ENCODE results near the gene USP4. TPM values are rescaled to one million over a fixed set of nuclear protein-coding genes. Genes with fewer than 3 reads are reported as not detected.

The USP4 gene
- total RNA-seq, 2 experiments from 2014 or later = 94.3 to 95.2 TPM

DNA sequence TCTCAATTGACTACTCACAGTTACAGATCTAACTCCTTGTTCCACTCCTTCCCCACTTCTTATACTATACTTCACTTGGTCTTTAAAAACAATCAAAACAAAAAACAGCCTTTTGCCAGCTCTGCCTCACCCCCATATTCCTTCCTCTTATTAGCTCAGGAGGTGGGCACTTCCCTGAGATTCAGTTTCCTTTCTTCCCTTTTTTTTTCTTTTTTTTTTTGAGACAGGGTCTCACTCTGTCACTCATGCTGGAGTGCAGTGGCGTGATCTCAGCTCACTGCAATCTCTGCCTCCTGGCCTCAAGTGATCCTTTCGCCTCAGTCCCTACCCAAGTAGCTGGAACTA, 69.7 kb downstream of the USP4 start:
- TF ChIP-seq, protein P1, sequence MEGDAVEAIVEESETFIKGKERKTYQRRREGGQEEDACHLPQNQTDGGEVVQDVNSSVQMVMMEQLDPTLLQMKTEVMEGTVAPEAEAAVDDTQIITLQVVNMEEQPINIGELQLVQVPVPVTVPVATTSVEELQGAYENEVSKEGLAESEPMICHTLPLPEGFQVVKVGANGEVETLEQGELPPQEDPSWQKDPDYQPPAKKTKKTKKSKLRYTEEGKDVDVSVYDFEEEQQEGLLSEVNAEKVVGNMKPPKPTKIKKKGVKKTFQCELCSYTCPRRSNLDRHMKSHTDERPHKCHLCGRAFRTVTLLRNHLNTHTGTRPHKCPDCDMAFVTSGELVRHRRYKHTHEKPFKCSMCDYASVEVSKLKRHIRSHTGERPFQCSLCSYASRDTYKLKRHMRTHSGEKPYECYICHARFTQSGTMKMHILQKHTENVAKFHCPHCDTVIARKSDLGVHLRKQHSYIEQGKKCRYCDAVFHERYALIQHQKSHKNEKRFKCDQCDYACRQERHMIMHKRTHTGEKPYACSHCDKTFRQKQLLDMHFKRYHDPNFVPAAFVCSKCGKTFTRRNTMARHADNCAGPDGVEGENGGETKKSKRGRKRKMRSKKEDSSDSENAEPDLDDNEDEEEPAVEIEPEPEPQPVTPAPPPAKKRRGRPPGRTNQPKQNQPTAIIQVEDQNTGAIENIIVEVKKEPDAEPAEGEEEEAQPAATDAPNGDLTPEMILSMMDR (IDR thresholded peaks at IDR 0.05) = no peak
- Histone ChIP-seq H3K9me3 (ENCODE audit: control insufficient read depth in 1 of 2, insufficient read depth in 1 of 2, low read length in 2 of 2) (no peaks in the 10 kb centered on the region), H3K27ac (ENCODE audit: low read depth in 1 of 2, low read length in 2 of 2) (no peak overlapping the region), H3K36me3 (ENCODE audit: insufficient read depth, low read length) (peaks cover 17% of the 10 kb centered on the region), H3K4me3 (ENCODE audit: low read length) (no peak overlapping the region), H3K4me1 (ENCODE audit: insufficient read depth, low read length) (no peaks in the 10 kb centered on the region), H3K27me3 (ENCODE audit: control insufficient read depth in 1 of 2, insufficient read depth in 2 of 2, low read length in 2 of 2) (no peaks in the 10 kb centered on the region)
- peaks cover 19% of the 10 kb centered on the region for H3K36me3 Mint-ChIP-seq (ENCODE audit: low read depth)
- ChIA-PET CTCF (no interaction called here), POLR2A (no interaction called here)
- no peaks in the 10 kb centered on the region for H3K4me1 Mint-ChIP-seq (ENCODE audit: low read depth)
- intact Hi-C loops (cut with DNase I, micrococcal nuclease) = loop anchor here in 1 of 2 experiments (10.0 kb wide), 1 partner anchor 285 kb away; no protein-coding TSS in a partner anchor
- H3K9me3 Mint-ChIP-seq = no peaks in the 10 kb centered on the region
- H3K27ac Mint-ChIP-seq = no peak overlapping the region
- no peak for DNase-seq
- no peaks in the 10 kb centered on the region for H3K27me3 Mint-ChIP-seq
- H3K4me3 Mint-ChIP-seq = no peak overlapping the region
- no peak for ATAC-seq (ENCODE audit: poor library complexity)

GRCh38 chr3:49269443-49270155, 70.3 kb downstream of the USP4 start:
- CTCF ChIA-PET = no interaction called here
- TF ChIP-seq, protein P1 (IDR thresholded peaks at IDR 0.05) = no peak
- ATAC-seq (ENCODE audit: poor library complexity) = no peak

DNA sequence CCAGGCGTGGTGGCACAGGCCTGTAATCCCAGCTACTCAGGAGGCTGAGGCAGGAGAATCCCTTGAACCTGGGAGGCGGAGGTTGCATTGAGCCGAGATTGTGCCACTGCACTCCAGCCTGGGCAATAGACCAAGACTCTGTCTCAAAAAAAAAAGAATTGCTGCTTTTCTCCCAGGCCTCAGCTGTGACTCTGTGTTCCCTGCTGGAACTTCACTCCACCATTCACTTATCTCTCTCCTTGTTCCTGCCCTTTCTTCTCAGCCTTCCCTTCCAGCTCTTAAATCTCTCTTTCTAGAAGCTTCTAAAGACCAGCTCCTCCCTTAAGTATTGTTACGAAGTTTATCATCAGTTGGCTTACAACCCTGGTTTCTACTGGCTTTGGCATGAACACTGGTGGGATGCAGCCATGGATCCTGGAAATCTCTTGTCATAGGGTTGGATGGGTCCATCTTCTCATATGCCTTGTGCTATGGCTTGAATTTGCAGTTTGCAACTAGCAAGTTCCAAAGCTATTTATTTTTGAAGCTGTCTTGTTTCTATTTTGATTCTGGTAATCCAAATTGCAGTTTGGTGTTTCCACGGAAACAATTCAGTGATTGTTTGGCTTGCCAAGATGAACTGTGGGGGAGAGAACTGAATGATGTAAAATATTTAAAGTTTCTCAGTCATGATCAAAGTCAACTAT, 73.3 kb downstream of the USP4 start:
- DNase-seq = no peak
- no peaks in the 10 kb centered on the region for H3K9me3 ChIP-seq (ENCODE audit: control insufficient read depth in 1 of 2, insufficient read depth in 1 of 2, low read length in 2 of 2)
- POLR2A ChIA-PET = no interaction called here
- H3K27ac ChIP-seq (ENCODE audit: low read depth in 1 of 2, low read length in 2 of 2) = no peak overlapping the region
- no peak overlapping the region for H3K27ac Mint-ChIP-seq
- no peak for ATAC-seq (ENCODE audit: poor library complexity)
- CTCF ChIA-PET = interaction anchor here (0.6 kb wide), 1 partner anchor 29 kb away, joined by 4 read pairs; no protein-coding TSS in a partner anchor
- H3K4me1 ChIP-seq (ENCODE audit: insufficient read depth, low read length) = no peaks in the 10 kb centered on the region
- H3K4me3 ChIP-seq (ENCODE audit: low read length) = no peak overlapping the region
- intact Hi-C loops (cut with DNase I, micrococcal nuclease) = no loop called here
- no peaks in the 10 kb centered on the region for H3K27me3 Mint-ChIP-seq
- H3K36me3 ChIP-seq (ENCODE audit: insufficient read depth, low read length) = peaks cover 17% of the 10 kb centered on the region
- no peaks in the 10 kb centered on the region for H3K9me3 Mint-ChIP-seq
- H3K36me3 Mint-ChIP-seq (ENCODE audit: low read depth) = peaks cover 19% of the 10 kb centered on the region
- no peaks in the 10 kb centered on the region for H3K27me3 ChIP-seq (ENCODE audit: control insufficient read depth in 1 of 2, insufficient read depth in 2 of 2, low read length in 2 of 2)
- H3K4me3 Mint-ChIP-seq = no peak overlapping the region
- TF ChIP-seq, protein P1 (IDR thresholded peaks at IDR 0.05) = no peak
- no peaks in the 10 kb centered on the region for H3K4me1 Mint-ChIP-seq (ENCODE audit: low read depth)

More at GRCh38 chr3:49269443-49270155, 70.3 kb downstream of the USP4 start:
- H3K27ac Mint-ChIP-seq = no peak overlapping the region
- Histone ChIP-seq H3K4me1 (ENCODE audit: insufficient read depth, low read length) (no peaks in the 10 kb centered on the region), H3K4me3 (ENCODE audit: low read length) (no peak overlapping the region), H3K27me3 (ENCODE audit: control insufficient read depth in 1 of 2, insufficient read depth in 2 of 2, low read length in 2 of 2) (no peaks in the 10 kb centered on the region), H3K9me3 (ENCODE audit: control insufficient read depth in 1 of 2, insufficient read depth in 1 of 2, low read length in 2 of 2) (no peaks in the 10 kb centered on the region), H3K27ac (ENCODE audit: low read depth in 1 of 2, low read length in 2 of 2) (no peak overlapping the region), H3K36me3 (ENCODE audit: insufficient read depth, low read length) (peaks cover 17% of the 10 kb centered on the region)
- H3K27me3 Mint-ChIP-seq = no peaks in the 10 kb centered on the region
- no peak overlapping the region for H3K4me3 Mint-ChIP-seq
- intact Hi-C loops (cut with DNase I, micrococcal nuclease) = loop anchor here in 1 of 2 experiments (10.0 kb wide), 1 partner anchor 285 kb away; no protein-coding TSS in a partner anchor
- H3K4me1 Mint-ChIP-seq (ENCODE audit: low read depth) = no peaks in the 10 kb centered on the region
- no peaks in the 10 kb centered on the region for H3K9me3 Mint-ChIP-seq
- POLR2A ChIA-PET = no interaction called here
- peaks cover 19% of the 10 kb centered on the region for H3K36me3 Mint-ChIP-seq (ENCODE audit: low read depth)
- no peak for DNase-seq

All from CD4-positive, alpha-beta T cell (primary cell).